Activated CD4-positive, alpha-beta memory T cell treated with anti-CD3 and anti-CD28 coated beads for 36 hours (primary cell): ENCODE measurements around the gene MAEA. TPM values are rescaled to one million over a fixed set of nuclear protein-coding genes. Genes with fewer than 3 reads are reported as not detected.

Experiments used
- CTCF ChIA-PET: fragments of 350-600 bp; sonication (Branson Sonifier 250); formaldehyde crosslinking; loops from one replicate; lab custom pipeline; 2021; ENCODE audit warnings: antibody characterized with exemption, inconsistent platforms; lab: Charles Lee
- POLR2A ChIA-PET: fragments of 350-600 bp; sonication (Branson Sonifier 250); formaldehyde crosslinking; loops from one replicate; lab custom pipeline; 2021; ENCODE audit warnings: antibody characterized with exemption; lab: Charles Lee
- DNase-seq: peaks from one replicate; pipeline ENCODE4 v3.0.0-alpha.2; 2020
- H3K27ac Mint-ChIP-seq: one replicate; pipeline ENCODE4 v1.8.0; 2021; ENCODE audit warnings: mixed read lengths
- H3K27me3 Mint-ChIP-seq: one replicate; pipeline ENCODE4 v1.8.0; 2021; ENCODE audit warnings: mixed read lengths
- H3K36me3 Mint-ChIP-seq: one replicate; pipeline ENCODE4 v1.8.0; 2021; ENCODE audit warnings: mixed read lengths
- H3K4me1 Mint-ChIP-seq: one replicate; pipeline ENCODE4 v1.8.0; 2021; ENCODE audit warnings: low read depth, mixed read lengths
- H3K4me3 Mint-ChIP-seq: one replicate; pipeline ENCODE4 v1.8.0; 2021; ENCODE audit warnings: mild to moderate bottlenecking, mixed read lengths
- H3K9me3 Mint-ChIP-seq: one replicate; pipeline ENCODE4 v1.8.0; 2021; ENCODE audit warnings: mixed read lengths
- intact Hi-C: fragments of 100-400 bp; cut with micrococcal nuclease; formaldehyde crosslinking; loops from one replicate; pipeline ENCODE4 v1.15.1; 2023
- total RNA-seq, 2 experiments: library from RNA; stranded (reverse); gene quantifications; one replicate each; pipeline ENCODE4 v1.2.3, GENCODE V29; 2021

Gene MAEA
- total RNA-seq, 2 experiments from 2014 or later: 47.3 to 50.3 TPM

- H3K9me3 Mint-ChIP-seq: no peaks in the 10 kb centered on the region
- POLR2A ChIA-PET: no interaction called here
- intact Hi-C loops: no loop called here
Observed at GRCh38 chr4:1354136-1354982, 64.7 kb downstream of the MAEA start.

GRCh38 chr4:1354983-1355275 is 65.2 kb downstream of the MAEA start:
- Mint-ChIP-seq H3K9me3 (no peaks in the 10 kb centered on the region), H3K27ac (no peak overlapping the region), H3K4me1 (peaks cover 12% of the 10 kb centered on the region), H3K27me3 (no peaks in the 10 kb centered on the region), H3K4me3 (no peak overlapping the region), H3K36me3 (peaks cover 3% of the 10 kb centered on the region)
- POLR2A ChIA-PET: no interaction called here
- no peak for DNase-seq
- CTCF ChIA-PET: interaction anchor here (1.3 to 2.7 kb wide), 3 partner anchors 10 to 275 kb away, joined by 4 to 9 read pairs (median 8); no protein-coding TSS in a partner anchor
- intact Hi-C loops: no loop called here

More at GRCh38 chr4:1354136-1354982, 64.7 kb downstream of the MAEA start:
- CTCF ChIA-PET: interaction anchor here (0.6 to 2.7 kb wide), 6 partner anchors 10 to 380 kb away, joined by 3 to 10 read pairs (median 6); partner anchors contain the start of gene MAEA
- no peak for DNase-seq
- Mint-ChIP-seq H3K36me3 (peaks cover 3% of the 10 kb centered on the region), H3K27me3 (no peaks in the 10 kb centered on the region), H3K27ac (no peak overlapping the region), H3K4me3 (no peak overlapping the region), H3K4me1 (peaks cover 15% of the 10 kb centered on the region)

- H3K27me3 Mint-ChIP-seq: no peaks in the 10 kb centered on the region
- H3K36me3 Mint-ChIP-seq: peaks cover 3% of the 10 kb centered on the region
- DNase-seq: no peak
- H3K4me3 Mint-ChIP-seq: no peak overlapping the region
- intact Hi-C loops: no loop called here
- no peak overlapping the region for H3K27ac Mint-ChIP-seq
- CTCF ChIA-PET: interaction anchor here (0.7 to 2.7 kb wide), 7 partner anchors 8 to 274 kb away, joined by 3 to 9 read pairs (median 6); partner anchors contain the start of genes MAEA and UVSSA
- POLR2A ChIA-PET: no interaction called here
- peaks cover 8% of the 10 kb centered on the region for H3K4me1 Mint-ChIP-seq
- no peaks in the 10 kb centered on the region for H3K9me3 Mint-ChIP-seq
Observed at GRCh38 chr4:1355378-1355777, 65.7 kb downstream of the MAEA start.

GRCh38 chr4:1356181-1356998 is 66.7 kb downstream of the MAEA start:
- Mint-ChIP-seq H3K4me1 (peaks cover 7% of the 10 kb centered on the region), H3K27me3 (no peaks in the 10 kb centered on the region), H3K27ac (no peak overlapping the region), H3K9me3 (no peaks in the 10 kb centered on the region), H3K36me3 (peaks cover 3% of the 10 kb centered on the region), H3K4me3 (no peak overlapping the region)
- intact Hi-C loops: loop anchor here (1.0 kb wide), 1 partner anchor 273 kb away; no protein-coding TSS in a partner anchor
- ChIA-PET CTCF (interaction anchor here (0.7 to 2.7 kb wide), 10 partner anchors 9 to 273 kb away, joined by 3 to 9 read pairs (median 4); partner anchors contain the start of genes MAEA and UVSSA), POLR2A (no interaction called here)
- peak; percentile 51 for DNase-seq

GRCh38 chr4:1357356-1358248 is 67.9 kb downstream of the MAEA start:
- H3K27me3 Mint-ChIP-seq: no peaks in the 10 kb centered on the region
- H3K27ac Mint-ChIP-seq: no peak overlapping the region
- ChIA-PET CTCF (interaction anchor here (1.8 kb wide), 1 partner anchor 11 kb away, joined by 6 read pairs; the partner anchor contains the start of gene UVSSA), POLR2A (no interaction called here)
- peaks cover 3% of the 10 kb centered on the region for H3K36me3 Mint-ChIP-seq
- intact Hi-C loops: no loop called here
- no peaks in the 10 kb centered on the region for H3K4me1 Mint-ChIP-seq
- H3K9me3 Mint-ChIP-seq: no peaks in the 10 kb centered on the region
- no peak overlapping the region for H3K4me3 Mint-ChIP-seq
- no peak for DNase-seq

GRCh38 chr4:1358421-1359143 is 68.9 kb downstream of the MAEA start:
- intact Hi-C loops: no loop called here
- no peaks in the 10 kb centered on the region for H3K9me3 Mint-ChIP-seq
- H3K36me3 Mint-ChIP-seq: peaks cover 3% of the 10 kb centered on the region
- no peak for DNase-seq
- no peaks in the 10 kb centered on the region for H3K27me3 Mint-ChIP-seq
- H3K27ac Mint-ChIP-seq: no peak overlapping the region
- CTCF ChIA-PET: no interaction called here
- POLR2A ChIA-PET: no interaction called here
- no peaks in the 10 kb centered on the region for H3K4me1 Mint-ChIP-seq
- no peak overlapping the region for H3K4me3 Mint-ChIP-seq

- ChIA-PET CTCF (no interaction called here), POLR2A (no interaction called here)
- no peaks in the 10 kb centered on the region for H3K9me3 Mint-ChIP-seq
- no peak overlapping the region for H3K27ac Mint-ChIP-seq
- DNase-seq: no peak
- no peak overlapping the region for H3K4me3 Mint-ChIP-seq
- H3K4me1 Mint-ChIP-seq: no peaks in the 10 kb centered on the region
- intact Hi-C loops: no loop called here
- no peaks in the 10 kb centered on the region for H3K27me3 Mint-ChIP-seq
- peaks cover 3% of the 10 kb centered on the region for H3K36me3 Mint-ChIP-seq
Observed at GRCh38 chr4:1359144-1359501, 69.4 kb downstream of the MAEA start.

- Mint-ChIP-seq H3K4me1 (no peaks in the 10 kb centered on the region), H3K27me3 (no peaks in the 10 kb centered on the region), H3K36me3 (peaks cover 3% of the 10 kb centered on the region), H3K27ac (no peak overlapping the region), H3K9me3 (no peaks in the 10 kb centered on the region), H3K4me3 (no peak overlapping the region)
- no peak for DNase-seq
- intact Hi-C loops: no loop called here
- ChIA-PET CTCF (interaction anchor here (0.9 kb wide), 1 partner anchor 13 kb away, joined by 3 read pairs; the partner anchor contains the start of gene UVSSA), POLR2A (no interaction called here)
Observed at GRCh38 chr4:1359976-1360375, 70.3 kb downstream of the MAEA start.

GRCh38 chr4:1360423-1361283 is 71.0 kb downstream of the MAEA start:
- Mint-ChIP-seq H3K27me3 (no peaks in the 10 kb centered on the region), H3K9me3 (no peaks in the 10 kb centered on the region), H3K4me3 (no peak overlapping the region), H3K27ac (no peak overlapping the region), H3K4me1 (no peaks in the 10 kb centered on the region), H3K36me3 (peaks cover 3% of the 10 kb centered on the region)
- ChIA-PET POLR2A (no interaction called here), CTCF (interaction anchor here (0.9 kb wide), 1 partner anchor 14 kb away, joined by 3 read pairs; the partner anchor contains the start of gene UVSSA)
- no peak for DNase-seq
- intact Hi-C loops: no loop called here

- intact Hi-C loops: no loop called here
- DNase-seq: no peak
- Mint-ChIP-seq H3K36me3 (peaks cover under 1% of the 10 kb centered on the region), H3K4me1 (no peaks in the 10 kb centered on the region), H3K4me3 (no peak overlapping the region), H3K9me3 (no peaks in the 10 kb centered on the region), H3K27me3 (no peaks in the 10 kb centered on the region), H3K27ac (no peak overlapping the region)
- ChIA-PET CTCF (no interaction called here), POLR2A (no interaction called here)
Observed at GRCh38 chr4:1361431-1361830, 71.7 kb downstream of the MAEA start.
